HG02610 (cell line): ENCODE data around the gene NEK5.
"Not testable (repeated sequence)": the region's sequence is repeated elsewhere in the genome, so short reads cannot be mapped to it uniquely, and the experiment has no call there.

Experiments
- ATAC-seq: cut with Tn5 transposase; IDR thresholded peaks from one replicate; pipeline ENCODE4 v1.9.1; 2021; ENCODE audit warnings: mild to moderate bottlenecking, moderate library complexity; ENCODE audit not compliant: unreplicated experiment

The NEK5 gene, protein sequence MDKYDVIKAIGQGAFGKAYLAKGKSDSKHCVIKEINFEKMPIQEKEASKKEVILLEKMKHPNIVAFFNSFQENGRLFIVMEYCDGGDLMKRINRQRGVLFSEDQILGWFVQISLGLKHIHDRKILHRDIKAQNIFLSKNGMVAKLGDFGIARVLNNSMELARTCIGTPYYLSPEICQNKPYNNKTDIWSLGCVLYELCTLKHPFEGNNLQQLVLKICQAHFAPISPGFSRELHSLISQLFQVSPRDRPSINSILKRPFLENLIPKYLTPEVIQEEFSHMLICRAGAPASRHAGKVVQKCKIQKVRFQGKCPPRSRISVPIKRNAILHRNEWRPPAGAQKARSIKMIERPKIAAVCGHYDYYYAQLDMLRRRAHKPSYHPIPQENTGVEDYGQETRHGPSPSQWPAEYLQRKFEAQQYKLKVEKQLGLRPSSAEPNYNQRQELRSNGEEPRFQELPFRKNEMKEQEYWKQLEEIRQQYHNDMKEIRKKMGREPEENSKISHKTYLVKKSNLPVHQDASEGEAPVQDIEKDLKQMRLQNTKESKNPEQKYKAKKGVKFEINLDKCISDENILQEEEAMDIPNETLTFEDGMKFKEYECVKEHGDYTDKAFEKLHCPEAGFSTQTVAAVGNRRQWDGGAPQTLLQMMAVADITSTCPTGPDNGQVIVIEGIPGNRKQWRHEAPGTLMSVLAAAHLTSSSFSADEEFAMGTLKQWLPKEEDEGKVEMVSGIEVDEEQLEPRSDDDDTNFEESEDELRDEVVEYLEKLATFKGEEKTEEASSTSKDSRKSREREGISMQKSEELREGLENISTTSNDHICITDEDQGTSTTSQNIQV

DNA sequence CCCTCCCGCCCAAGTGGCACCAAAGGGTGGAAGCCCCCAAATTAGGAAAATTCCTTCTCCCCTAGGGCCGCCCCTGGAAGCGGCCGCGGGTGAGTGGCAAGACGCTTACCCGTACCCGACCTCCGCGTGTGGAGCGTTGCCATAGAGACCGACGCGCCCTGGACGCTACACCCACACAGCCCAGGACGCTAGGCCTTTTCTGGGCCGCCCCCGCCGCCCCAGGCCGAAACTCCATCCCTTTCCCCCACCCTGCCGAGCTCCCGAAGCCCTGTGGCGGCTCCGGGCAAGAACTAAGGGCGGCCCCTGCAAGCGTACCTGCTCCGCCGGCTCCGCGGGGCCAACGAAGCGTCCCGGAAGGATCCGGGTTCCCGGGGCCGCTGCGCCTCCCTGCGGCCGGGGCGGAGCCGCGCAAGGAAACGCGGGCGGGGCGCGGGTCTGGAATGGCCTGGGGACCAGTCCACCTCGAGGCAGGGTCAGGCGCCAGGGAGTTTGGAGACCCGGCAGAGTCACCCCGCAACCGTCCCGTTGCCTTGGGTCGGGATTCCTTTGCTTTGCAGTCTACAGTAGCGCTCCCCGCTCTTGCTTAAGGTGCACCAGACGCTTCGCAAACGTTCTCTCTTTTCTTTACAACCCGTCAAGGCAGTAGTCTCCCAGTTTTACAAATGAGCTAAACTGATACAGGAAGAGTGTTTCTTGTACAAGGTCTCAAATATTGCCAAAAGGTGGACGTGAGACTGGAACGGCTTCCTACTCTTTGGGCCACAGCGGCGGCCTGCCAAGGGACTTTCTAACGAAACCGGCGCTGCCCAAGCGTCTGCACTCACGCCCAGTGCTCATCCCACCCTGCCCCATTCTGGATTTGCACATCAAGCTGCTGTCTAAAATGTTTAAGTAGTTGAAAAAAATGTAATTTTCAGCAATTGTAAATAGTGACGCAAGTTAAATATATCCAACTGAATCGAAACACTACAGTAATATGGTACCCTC lies at the start of gene NEK5:
TSS of gene NEK5 (minus strand) at position 360 of the 987 bp plus-strand sequence. CDS start 1,591 bp downstream, outside the sequence.
- peak; percentile 73 for ATAC-seq

DNA sequence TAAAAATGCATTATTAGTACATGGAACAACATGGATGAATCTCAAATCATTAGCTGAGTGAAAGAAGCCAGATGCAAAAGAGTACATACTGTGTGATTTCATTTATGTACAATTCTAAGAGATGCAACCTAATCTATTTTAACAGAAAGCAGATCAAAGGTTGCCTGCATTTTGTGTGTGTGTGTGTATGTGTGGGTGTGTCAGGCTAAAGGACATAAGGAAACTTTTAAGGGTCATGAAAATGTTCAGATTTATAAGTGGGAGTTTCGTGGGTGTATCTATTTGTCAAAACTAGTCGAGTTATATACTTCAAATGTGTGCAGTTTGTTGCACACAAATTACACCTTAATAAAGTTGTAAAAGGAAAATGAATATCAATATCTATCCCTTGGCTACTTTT lies 48.4 kb upstream of the NEK5 start:
- no peak for ATAC-seq

DNA sequence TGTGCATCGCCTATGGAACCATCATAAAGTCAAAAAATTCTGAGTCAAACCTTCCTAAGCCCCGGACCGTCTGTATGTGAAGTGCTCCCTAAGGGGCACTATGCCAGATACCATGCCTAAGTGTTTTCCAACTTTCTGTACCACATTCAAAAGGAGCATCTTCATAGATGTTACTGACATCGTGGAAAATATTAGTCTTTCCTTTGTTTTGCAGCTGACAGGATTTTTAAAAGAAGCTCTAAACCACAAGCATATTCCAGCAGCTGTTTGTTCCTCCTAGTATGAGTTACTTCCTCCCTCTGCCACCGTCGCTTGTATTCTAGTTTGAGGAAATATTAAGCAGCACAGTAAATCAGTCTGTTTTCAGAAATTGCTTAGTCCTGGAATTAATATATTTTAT lies 45.1 kb upstream of the NEK5 start:
- not testable (repeated sequence) for ATAC-seq

DNA sequence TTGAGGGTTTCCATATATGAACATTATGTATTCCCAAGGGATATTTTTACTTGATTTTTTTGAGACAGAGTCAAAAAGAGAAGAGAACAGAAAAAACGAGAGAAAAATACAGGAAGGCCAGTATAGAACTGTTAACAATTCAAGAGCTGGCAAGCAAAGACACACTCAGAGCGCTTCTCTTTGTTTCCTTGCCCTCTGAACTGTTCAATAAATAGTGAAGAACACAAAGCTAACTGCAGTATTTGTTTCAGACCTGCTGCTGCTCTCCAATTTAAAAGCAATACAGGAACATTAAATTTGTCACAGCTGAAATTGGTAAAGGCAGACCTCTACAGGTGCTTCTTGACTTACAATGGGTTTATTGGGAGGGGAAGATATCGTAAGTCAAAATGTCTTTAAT lies 44.5 kb upstream of the NEK5 start:
- no peak for ATAC-seq

DNA sequence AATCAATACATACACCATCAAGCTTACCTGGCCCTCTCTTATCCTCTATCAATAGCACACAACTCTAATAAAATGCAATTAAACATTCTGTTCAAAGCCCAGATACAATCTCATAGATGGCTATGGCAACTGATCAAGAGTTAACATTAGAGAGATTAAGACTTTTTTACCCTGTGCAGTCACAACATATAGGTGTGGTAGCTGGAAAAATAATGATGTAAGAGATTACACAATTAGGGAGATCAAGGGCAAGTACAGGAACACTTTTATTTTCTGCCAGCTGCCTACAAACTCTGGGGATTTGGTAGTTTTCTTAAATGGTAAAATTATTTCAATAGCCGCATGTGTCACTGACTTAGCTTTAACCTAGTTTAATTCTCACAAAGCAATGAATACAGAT lies 42.8 kb upstream of the NEK5 start:
- not testable (repeated sequence) for ATAC-seq

DNA sequence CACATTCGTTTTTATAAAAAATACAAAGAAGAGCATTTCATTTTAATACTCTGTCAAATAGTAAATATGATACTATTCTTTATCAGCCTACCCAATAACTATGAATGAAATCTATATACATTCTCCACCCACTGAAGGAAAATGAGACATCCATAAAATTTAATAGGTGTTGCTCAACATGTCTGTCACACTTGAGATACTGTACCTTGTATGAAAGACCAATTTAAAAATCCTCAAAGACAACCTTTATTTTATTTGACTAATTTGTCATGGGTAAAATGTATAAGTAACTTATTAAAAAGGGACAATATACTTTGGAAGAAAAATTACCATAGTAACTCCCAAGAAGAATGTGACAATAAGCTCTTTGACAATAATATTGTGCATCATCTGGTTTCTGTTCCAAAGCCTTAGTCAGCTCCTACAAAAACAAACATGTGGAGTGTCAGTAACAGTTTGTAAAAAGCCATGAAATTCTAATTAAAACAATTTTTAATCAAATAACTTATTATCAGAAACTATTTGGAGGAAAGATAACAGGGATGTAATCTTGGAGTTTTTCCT lies 42.0 kb upstream of the NEK5 start:
- ATAC-seq: not testable (repeated sequence)

DNA sequence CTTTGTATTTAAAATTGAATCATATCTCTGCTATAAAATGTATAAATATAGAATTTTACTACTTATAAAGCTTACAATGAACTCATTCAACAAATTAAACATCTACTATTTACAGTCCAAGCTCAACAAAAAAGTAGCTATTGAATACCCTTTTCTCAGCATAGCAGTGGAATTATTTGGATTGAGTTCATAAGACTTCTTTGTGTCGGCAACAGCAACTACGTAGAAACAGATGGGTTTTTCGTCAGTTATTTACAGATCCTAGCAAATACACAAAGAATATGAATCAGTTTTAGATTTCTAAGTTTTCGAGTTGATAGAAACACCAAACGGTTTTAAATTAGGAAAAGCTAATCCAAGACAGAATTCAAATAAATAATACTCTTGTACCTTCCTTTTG lies 41.0 kb upstream of the NEK5 start:
- no peak for ATAC-seq

DNA sequence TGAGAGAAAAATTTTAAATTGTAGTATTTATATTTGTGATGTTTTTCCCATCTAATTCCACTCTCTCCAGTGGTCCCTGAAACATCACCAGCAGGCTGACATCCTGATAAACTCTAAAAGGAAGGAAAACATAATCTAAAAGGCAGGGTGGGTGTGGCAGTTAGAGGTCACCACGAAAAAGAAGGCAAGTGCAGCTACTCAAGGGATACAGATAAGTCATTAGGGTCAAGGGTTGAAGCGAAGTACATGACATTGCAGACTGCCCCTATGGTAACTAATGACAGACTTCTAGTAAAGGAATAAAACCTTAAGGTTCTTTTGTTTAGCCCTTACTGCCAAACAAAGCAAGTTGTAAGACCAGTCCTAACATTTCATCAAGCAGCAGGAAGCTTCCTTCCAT lies 36.5 kb upstream of the NEK5 start:
- ATAC-seq: no peak

DNA sequence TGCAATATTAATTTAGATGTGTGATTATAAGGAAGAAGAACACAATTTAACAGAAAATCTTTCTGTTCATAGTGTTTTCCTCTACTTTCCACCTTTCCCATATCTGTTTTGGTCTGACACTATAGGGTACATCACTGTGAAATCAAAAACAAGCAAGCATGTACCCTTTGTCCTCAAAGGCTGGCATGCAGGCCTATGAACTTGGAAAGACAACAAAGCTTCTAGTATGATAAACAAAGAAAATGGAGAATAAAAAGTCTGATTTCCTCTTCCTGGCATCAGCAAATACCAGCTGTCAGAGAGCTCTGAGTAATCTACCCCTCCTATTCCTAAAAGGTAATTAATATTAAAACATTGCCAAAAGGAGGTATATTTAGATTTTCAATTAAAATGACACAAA lies 36.1 kb upstream of the NEK5 start:
- ATAC-seq: no peak

DNA sequence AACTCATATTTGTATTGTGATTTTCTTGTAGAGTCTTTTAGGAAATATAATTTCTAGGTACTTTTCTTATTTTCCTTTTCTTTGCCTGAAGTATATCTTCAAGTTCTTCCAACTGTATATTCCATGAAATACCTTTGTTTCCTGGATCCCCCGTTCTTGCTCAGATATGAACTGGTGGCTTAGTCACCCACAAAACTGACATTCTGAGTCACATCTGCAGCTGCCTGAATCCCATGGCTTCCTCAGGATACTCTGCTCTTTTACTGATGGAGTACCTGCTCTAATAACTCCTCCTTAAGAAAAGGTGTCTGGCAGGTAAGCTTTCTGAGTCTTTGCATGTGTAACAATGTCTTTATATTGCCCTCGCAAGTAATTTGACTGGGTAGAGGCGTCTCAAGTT lies 35.0 kb upstream of the NEK5 start:
- ATAC-seq: not testable (repeated sequence)

DNA sequence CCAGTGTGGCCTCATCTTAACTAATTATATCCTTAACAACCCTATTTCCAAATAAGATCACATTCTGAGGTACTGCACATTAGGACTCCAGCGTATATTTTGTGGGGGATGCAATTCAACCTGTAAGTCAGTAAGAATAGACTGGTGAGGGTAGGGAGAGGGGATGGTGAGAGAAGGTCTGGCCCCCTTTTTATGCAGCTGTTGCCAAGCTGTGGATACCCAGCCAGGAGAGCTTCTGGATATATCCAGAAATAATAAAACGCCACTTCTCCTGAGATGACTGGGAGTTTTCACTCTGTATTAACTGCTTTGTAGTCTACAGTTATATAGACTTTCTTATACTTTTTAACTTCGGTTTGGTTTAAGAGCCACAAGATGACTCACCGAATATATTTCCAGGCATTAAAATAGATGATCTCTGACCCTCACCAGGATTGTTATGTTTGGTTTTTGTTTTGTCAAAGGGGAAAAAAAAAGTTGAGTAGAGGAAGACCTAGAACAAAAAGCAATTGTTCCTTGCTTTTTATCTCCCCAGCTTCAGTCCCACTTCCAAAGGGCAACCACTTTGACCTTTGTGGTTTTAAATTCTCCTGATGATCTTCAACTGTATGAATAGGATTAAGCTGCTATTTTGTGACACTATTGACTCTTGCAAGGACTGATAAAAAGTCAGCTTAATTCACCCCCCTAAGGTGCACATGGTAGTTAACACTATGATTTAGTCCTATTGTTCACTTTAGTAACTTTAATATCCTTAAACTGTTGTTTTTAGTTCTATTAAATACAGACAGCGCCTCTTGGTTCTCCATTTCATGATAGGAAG lies 33.6 kb upstream of the NEK5 start:
- ATAC-seq: no peak

DNA sequence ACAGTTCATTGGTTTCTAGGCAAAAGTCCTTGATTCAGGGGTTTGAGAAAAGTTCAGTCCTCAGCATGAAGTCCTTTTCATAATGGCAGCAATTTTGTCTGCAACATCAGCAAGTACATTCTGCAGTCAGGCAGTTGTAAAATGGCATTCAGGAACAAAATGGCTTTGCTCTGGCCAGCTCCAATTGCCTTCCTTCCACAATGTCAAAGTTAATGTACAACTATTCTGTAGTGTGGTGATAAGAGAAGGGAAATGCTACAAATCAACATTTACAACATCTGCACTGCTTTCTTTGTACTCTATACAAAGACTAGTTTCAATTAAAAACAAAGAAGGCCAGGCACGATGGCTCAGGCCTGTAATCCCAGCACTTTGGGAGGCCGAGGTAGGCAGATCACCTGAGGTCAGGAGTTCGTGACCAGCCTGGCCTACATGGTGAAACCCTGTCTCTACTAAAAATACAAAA lies 32.3 kb upstream of the NEK5 start:
- no peak for ATAC-seq

DNA sequence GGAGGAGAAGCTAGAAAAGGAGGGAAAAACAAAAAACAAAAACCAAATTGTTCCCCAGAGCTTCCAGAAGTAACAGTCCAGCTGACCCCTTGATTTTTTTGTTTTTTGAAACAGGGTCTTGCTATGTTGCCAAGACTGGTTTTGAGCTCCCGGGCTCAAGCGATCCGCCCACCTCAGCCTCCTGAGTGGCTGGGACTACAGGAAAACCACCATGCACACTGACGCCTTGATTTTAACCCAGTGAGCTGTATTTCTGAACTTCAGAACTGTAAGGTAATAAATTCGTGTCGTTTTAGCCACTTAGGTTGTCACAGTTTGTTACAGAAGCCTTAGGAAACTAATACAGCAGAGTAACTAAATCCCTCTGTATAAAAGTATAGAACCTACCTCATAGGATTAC lies 31.6 kb upstream of the NEK5 start:
- ATAC-seq: no peak

DNA sequence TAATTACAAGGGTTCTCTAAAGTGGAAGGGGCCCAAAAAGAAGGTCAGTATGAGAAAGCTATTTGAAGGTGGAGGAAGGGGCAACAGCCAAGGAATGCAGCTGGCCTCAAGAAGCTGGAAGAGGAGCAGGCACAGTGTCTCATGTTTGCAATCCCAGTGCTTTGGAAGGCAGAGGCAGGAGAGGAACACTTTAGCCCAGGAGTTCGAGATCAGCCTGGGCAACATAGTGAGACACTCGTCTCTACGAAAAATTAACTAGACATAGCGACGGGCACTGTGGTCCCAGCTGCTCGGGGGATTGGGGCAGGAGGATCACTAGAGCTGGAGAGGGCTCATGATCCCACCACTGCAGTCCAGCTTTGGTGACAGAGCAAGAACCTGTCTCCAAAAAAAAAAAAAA lies 31.2 kb upstream of the NEK5 start:
- ATAC-seq: no peak

DNA sequence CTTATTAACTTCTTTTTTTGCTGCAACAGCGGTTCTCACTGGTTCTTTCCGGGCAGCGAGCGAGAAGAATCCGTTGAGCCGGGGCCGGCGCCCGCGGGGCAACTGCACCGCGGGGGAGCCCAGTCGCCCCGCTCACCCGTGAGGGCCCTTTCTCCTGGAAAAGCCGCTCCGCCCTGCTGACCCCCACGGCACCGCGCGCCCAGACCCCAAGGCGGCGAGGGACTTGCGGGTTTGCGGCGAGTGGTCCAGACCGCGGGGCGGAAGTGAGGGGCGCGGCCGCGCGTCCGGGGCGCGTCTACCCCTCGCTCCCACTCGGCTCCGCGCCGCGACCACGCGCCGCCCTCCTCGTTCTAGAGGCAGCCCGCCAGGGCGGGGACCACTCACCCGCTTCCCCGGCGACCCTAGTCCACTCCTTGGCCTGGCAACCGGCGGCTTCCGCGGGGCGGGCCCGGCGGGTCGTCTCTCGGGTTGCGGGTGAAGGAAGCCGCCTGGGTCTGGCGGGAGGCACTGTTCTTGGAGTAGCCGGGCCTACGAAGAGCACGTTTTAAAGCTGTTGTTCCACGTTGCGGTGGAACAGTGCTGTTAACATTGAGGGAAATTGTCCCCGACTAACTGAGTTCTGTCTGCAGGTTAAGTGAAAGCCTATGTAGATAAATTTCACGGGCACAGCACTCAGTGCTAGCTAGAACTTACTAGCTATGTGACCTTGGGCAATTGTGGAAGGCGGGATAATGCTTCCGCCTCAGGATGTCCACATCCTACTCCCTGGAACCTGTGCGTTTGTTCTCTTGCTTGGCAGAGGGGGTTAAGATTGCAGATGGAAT lies 30.5 kb upstream of the NEK5 start, which contains the start of gene NEK3:
TSS of gene NEK3 (minus strand) at position 439 of the 824 bp plus-strand sequence. CDS start 3,406 bp downstream, outside the sequence.
- ATAC-seq: peak; percentile 80

DNA sequence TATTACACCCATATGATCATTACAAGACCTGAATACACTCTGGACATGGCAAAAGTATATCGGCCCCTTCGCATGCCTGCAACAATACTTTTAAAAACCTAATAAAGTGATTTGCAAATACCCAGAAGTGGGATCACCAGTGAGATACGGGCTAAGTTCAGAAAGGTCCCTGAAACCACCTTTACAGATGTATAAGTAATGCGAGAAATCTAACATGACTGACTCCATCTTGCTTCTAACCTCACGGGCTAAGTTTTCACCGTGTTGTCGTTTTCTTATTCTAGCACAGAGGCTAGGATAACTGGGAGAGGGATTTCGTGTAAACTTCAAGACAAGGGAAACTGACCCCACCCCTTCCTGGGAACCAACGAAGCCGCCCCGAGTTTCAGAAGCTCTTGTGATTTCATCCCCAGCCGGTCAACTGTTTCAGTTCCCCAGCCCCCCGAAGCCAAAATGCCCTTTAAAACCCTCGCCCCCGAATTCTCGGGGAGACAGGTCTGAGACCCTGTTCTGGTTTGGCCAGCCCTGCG lies 29.8 kb upstream of the NEK5 start:
- peak; percentile 24 for ATAC-seq

DNA sequence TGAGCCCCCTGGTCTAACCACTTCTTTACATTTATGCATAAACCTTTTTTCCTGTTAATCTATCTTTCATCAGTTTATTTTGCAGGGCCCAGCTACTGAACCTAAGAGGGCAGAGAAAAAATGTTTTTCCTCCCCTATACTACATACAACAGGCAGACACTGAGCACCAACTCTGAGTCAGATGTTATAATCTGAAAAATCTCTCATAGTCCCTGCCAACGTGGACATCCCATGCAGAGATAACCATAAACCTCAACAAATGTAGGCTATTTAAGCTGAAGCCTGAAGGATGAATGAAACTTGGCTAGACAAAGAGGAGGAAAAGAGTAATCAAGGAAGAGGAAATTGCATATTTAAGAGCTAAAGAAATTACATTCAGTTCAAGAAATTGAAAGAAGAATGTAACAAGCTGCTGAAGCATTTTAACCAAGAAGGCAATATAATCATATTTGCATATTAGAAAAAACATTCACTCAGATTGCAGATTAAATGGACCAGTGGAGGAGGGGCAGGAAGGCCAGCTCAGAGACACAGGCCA lies 27.9 kb upstream of the NEK5 start:
- no peak for ATAC-seq

DNA sequence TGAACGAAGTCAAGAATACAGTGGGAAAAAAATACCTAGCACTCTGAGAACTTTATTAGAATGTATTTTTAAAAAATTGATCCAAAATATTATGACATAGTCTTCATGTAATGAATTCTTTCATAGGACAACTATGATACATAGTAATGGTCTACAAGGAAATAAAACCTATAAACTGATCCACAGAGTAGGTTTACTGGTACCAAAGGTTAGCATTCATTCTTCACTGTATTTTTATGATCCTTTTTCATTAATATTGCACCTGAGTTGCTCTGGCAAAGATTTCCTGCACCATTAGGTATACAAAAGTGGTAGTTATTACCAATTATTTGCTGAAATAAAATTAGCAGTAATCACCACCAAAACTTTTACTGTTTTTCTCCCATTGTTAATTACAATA lies 26.3 kb upstream of the NEK5 start:
- ATAC-seq: no peak
